Muscle layer of duodenum (tissue), 2 donors: ENCODE measurements around the gene TRIM43B.
"Not testable (repeated sequence)": the region's sequence is repeated elsewhere in the genome, so short reads cannot be mapped to it uniquely, and the experiment has no call there.

Experiments used
- H3K27ac ChIP-seq: one replicate; pipeline ENCODE4 v1.7.0; 2013; ENCODE audit warnings: mild to moderate bottlenecking, low read length
- H3K27me3 ChIP-seq: one replicate; pipeline ENCODE4 v1.7.0; 2013; ENCODE audit warnings: low read depth, mild to moderate bottlenecking, control low read depth, low read length
- H3K36me3 ChIP-seq, 2 donors: one replicate each; pipeline ENCODE4 v1.7.0; 2013; ENCODE audit warnings: low read length in 2 of 2, control low read depth in 1 of 2, mild to moderate bottlenecking in 1 of 2; ENCODE audit not compliant: insufficient read depth in 2 of 2, control insufficient read depth in 1 of 2
- H3K4me1 ChIP-seq, 2 donors: one replicate each; pipeline ENCODE4 v1.7.0; 2013; ENCODE audit warnings: low read length in 2 of 2, mild to moderate bottlenecking in 2 of 2, control low read depth in 1 of 2, moderate library complexity in 1 of 2; ENCODE audit not compliant: insufficient read depth in 2 of 2, control insufficient read depth in 1 of 2
- H3K4me3 ChIP-seq, 2 donors: one replicate each; pipeline ENCODE4 v1.7.0; 2013; ENCODE audit warnings: low read length in 2 of 2, low read depth in 1 of 2, mild to moderate bottlenecking in 1 of 2
- H3K9me3 ChIP-seq, 2 donors: one replicate each; pipeline ENCODE4 v1.7.0; 2013; ENCODE audit warnings: low read length in 2 of 2, control low read depth in 1 of 2, mild to moderate bottlenecking in 1 of 2; ENCODE audit not compliant: control insufficient read depth in 1 of 2
- donor health status: healthy.

TRIM43B gene

GRCh38 chr2:95429748-95430467, 54.6 kb downstream of the TRIM43B start:
- not testable (repeated sequence) for H3K27me3 ChIP-seq, H3K36me3 ChIP-seq, H3K9me3 ChIP-seq

GRCh38 chr2:95427196-95427867, 57.2 kb downstream of the TRIM43B start:
- not testable (repeated sequence) for H3K27me3 ChIP-seq, H3K4me3 ChIP-seq, H3K27ac ChIP-seq, H3K36me3 ChIP-seq, H3K9me3 ChIP-seq, H3K4me1 ChIP-seq

More at GRCh38 chr2:95429748-95430467, 54.6 kb downstream of the TRIM43B start:
- H3K27ac ChIP-seq, H3K4me1 ChIP-seq, H3K4me3 ChIP-seq: not testable (repeated sequence)
